IMR-90 (cell line): Measurements from ENCODE around the gene DOCK1. TPM values are rescaled to one million over a fixed set of nuclear protein-coding genes. Genes with fewer than 3 reads are reported as not detected.

Experiments
- ATAC-seq: fragments of 200-7000 bp; cut with Tn5 transposase; 2 replicates; pipeline ENCODE4 v1.9.1; 2020; ENCODE audit warnings: low read depth, mild to moderate bottlenecking, moderate library complexity
- BruUV-seq: library from RNA; stranded (reverse); fragments of 400-500 nt; replicated peaks from 2 replicates; lab custom pipeline; 2021; lab: Mats Ljungman, UMichigan
- CTCF ChIA-PET: fragments of 300-600 bp; formaldehyde crosslinking; extraction: SDS; loops from one replicate; lab custom pipeline; 2021; ENCODE audit warnings: antibody characterized with exemption; lab: Yijun Ruan, JAX
- POLR2A ChIA-PET: fragments of 300-600 bp; sonication (Branson Sonifier 250); formaldehyde crosslinking; loops from one replicate; lab custom pipeline; 2022; ENCODE audit warnings: antibody characterized with exemption; ENCODE audit not compliant: unreplicated experiment; lab: Charles Lee
- DNase-seq: peaks from one replicate; pipeline ENCODE4 v3.0.0; 2013
- H2AFZ ChIP-seq: replicated peaks from 2 replicates; pipeline ENCODE3; 2013; ENCODE audit warnings: low read length, mild to moderate bottlenecking; ENCODE audit not compliant: poor library complexity
- H2AK5ac ChIP-seq: 2 replicates; pipeline ENCODE4 v1.6.1; 2013; ENCODE audit warnings: low read depth, low read length, inconsistent platforms
- H2AK9ac ChIP-seq: replicated peaks from 2 replicates; pipeline ENCODE3; 2013; ENCODE audit warnings: mild to moderate bottlenecking, low read depth, low read length, moderate library complexity; ENCODE audit not compliant: poor library complexity
- H2BK120ac ChIP-seq: 2 replicates; pipeline ENCODE4 v1.6.1; 2013; ENCODE audit warnings: low read depth, low read length, inconsistent platforms
- H2BK15ac ChIP-seq: 3 replicates; pipeline ENCODE4 v1.6.1; 2013; ENCODE audit warnings: low read depth, low read length, inconsistent platforms
- H2BK20ac ChIP-seq: 2 replicates; pipeline ENCODE4 v1.6.1; 2013; ENCODE audit warnings: low read depth, mild to moderate bottlenecking, inconsistent platforms, low read length, moderate library complexity
- H2BK5ac ChIP-seq: 2 replicates; pipeline ENCODE4 v1.6.1; 2013; ENCODE audit warnings: mild to moderate bottlenecking, low read depth, low read length, inconsistent platforms; ENCODE audit not compliant: poor library complexity, severe bottlenecking
- H3K14ac ChIP-seq: replicated peaks from 2 replicates; pipeline ENCODE4 v1.6.1; 2013; ENCODE audit warnings: low read depth, low read length, inconsistent platforms
- H3K18ac ChIP-seq: 2 replicates; pipeline ENCODE4 v1.6.1; 2013; ENCODE audit warnings: low read depth, low read length, control low read depth
- H3K23ac ChIP-seq: 2 replicates; pipeline ENCODE4 v1.6.1; 2013; ENCODE audit warnings: low read depth, low read length, inconsistent platforms
- H3K27ac ChIP-seq: 2 replicates; pipeline ENCODE4 v1.5.1; 2013; ENCODE audit warnings: mild to moderate bottlenecking, control low read depth, low read length; ENCODE audit not compliant: insufficient read depth
- H3K27me3 ChIP-seq: 2 replicates; pipeline ENCODE4 v1.6.1; 2013; ENCODE audit warnings: low read length; ENCODE audit not compliant: control insufficient read depth, insufficient read depth
- H3K36me3 ChIP-seq: 2 replicates; pipeline ENCODE4 v1.6.1; 2013; ENCODE audit warnings: low read length, mixed read lengths; ENCODE audit not compliant: control insufficient read depth, insufficient read depth
- H3K4ac ChIP-seq: 2 replicates; pipeline ENCODE4 v1.6.1; 2013; ENCODE audit warnings: low read depth, low read length, inconsistent platforms
- H3K4me1 ChIP-seq: 2 replicates; pipeline ENCODE4 v1.6.1; 2013; ENCODE audit warnings: low read length, mixed read lengths; ENCODE audit not compliant: control insufficient read depth, insufficient read depth
- H3K4me2 ChIP-seq: 2 replicates; pipeline ENCODE4 v1.6.1; 2013; ENCODE audit warnings: low read depth, mild to moderate bottlenecking, control low read depth, low read length, moderate library complexity
- H3K4me3 ChIP-seq: 2 replicates; pipeline ENCODE4 v1.5.1; 2013; ENCODE audit warnings: low read depth, mild to moderate bottlenecking, control low read depth, low read length, moderate library complexity; ENCODE audit not compliant: insufficient read depth
- H3K56ac ChIP-seq: 2 replicates; pipeline ENCODE4 v1.6.1; 2013; ENCODE audit warnings: low read length, inconsistent platforms; ENCODE audit not compliant: insufficient read depth; ENCODE audit errors: extremely low read depth
- H3K79me1 ChIP-seq, 2 experiments: 2 replicates each; pipeline ENCODE4 v1.6.1; 2013; ENCODE audit warnings: low read length in 2 of 2, inconsistent platforms in 1 of 2, low read depth in 1 of 2
- H3K9ac ChIP-seq: 2 replicates; pipeline ENCODE4 v1.6.1; 2013; ENCODE audit warnings: low read depth, low read length, control low read depth
- H3K9me1 ChIP-seq: 2 replicates; pipeline ENCODE4 v1.6.1; 2013; ENCODE audit warnings: low read length, inconsistent platforms; ENCODE audit not compliant: insufficient read depth
- H3K9me3 ChIP-seq: 2 replicates; pipeline ENCODE4 v1.6.1; 2013; ENCODE audit warnings: low read length; ENCODE audit not compliant: control insufficient read depth, insufficient read depth
- H4K20me1 ChIP-seq: 2 replicates; pipeline ENCODE4 v1.6.1; 2013; ENCODE audit warnings: low read length, inconsistent platforms; ENCODE audit not compliant: insufficient read depth
- H4K5ac ChIP-seq: 2 replicates; pipeline ENCODE4 v1.6.1; 2013; ENCODE audit warnings: mild to moderate bottlenecking, low read depth, low read length, control low read depth
- H4K8ac ChIP-seq, 2 experiments: 2 replicates each; pipeline ENCODE4 v1.6.1; 2013; ENCODE audit warnings: low read depth in 2 of 2, low read length in 2 of 2, control low read depth in 1 of 2, inconsistent platforms in 1 of 2
- H4K91ac ChIP-seq: 2 replicates; pipeline ENCODE4 v1.6.1; 2013; ENCODE audit warnings: low read depth, low read length, inconsistent platforms; ENCODE audit not compliant: insufficient read depth
- BHLHE40 ChIP-seq: fragments of 150-350 bp; IDR thresholded peaks from 2 replicates; pipeline ENCODE4 v1.6.1; 2016; ENCODE audit warnings: mild to moderate bottlenecking, low read depth, low read length
- CEBPB ChIP-seq: IDR thresholded peaks from 2 replicates; pipeline ENCODE4 v1.6.1; 2012; ENCODE audit warnings: low read depth, low read length, improper control_type of control experiment
- CHD1 ChIP-seq: IDR thresholded peaks from 2 replicates; pipeline ENCODE4 v1.6.1; 2012; ENCODE audit warnings: low read depth, low read length, improper control_type of control experiment
- CTCF ChIP-seq: conservative IDR thresholded peaks from 2 replicates; pipeline ENCODE4 v1.5.1; 2012; ENCODE audit warnings: mild to moderate bottlenecking, low read depth, low read length, improper control_type of control experiment
- ELK1 ChIP-seq: fragments of 150-350 bp; IDR thresholded peaks from 2 replicates; pipeline ENCODE4 v1.6.1; 2016; ENCODE audit warnings: low read depth, mild to moderate bottlenecking, low read length, moderate library complexity, borderline replicate concordance
- MAFK ChIP-seq: IDR thresholded peaks from 2 replicates; pipeline ENCODE4 v1.6.1; 2012; ENCODE audit warnings: low read depth, low read length, improper control_type of control experiment
- MXI1 ChIP-seq: IDR thresholded peaks from 2 replicates; pipeline ENCODE4 v1.6.1; 2012; ENCODE audit warnings: low read depth, mild to moderate bottlenecking, low read length, moderate library complexity, borderline replicate concordance
- NFE2L2 ChIP-seq: fragments of 150-350 bp; IDR thresholded peaks from 2 replicates; pipeline ENCODE4 v1.6.1; 2016; ENCODE audit warnings: low read depth, mild to moderate bottlenecking, low read length
- RAD21 ChIP-seq: IDR thresholded peaks from 2 replicates; pipeline ENCODE4 v1.6.1; 2012; ENCODE audit warnings: low read length, improper control_type of control experiment
- RCOR1 ChIP-seq: IDR thresholded peaks from 2 replicates; pipeline ENCODE4 v1.6.1; 2012; ENCODE audit warnings: mild to moderate bottlenecking, low read length, improper control_type of control experiment; ENCODE audit not compliant: insufficient replicate concordance
- RFX5 ChIP-seq: IDR thresholded peaks from 2 replicates; pipeline ENCODE4 v1.8.0; 2012; ENCODE audit warnings: low read depth, mild to moderate bottlenecking, low read length, moderate library complexity
- SMC3 ChIP-seq: fragments of 150-350 bp; IDR thresholded peaks from 2 replicates; pipeline ENCODE4 v1.6.1; 2016; ENCODE audit warnings: low read depth, mild to moderate bottlenecking, antibody characterized with exemption, low read length, moderate library complexity
- USF2 ChIP-seq: fragments of 150-350 bp; IDR thresholded peaks from 2 replicates; pipeline ENCODE4 v1.6.1; 2017; ENCODE audit warnings: mild to moderate bottlenecking, antibody characterized with exemption, low read length, low read depth
- WGBS, 2 experiments: methylation state at CpG; one replicate each; pipeline versions ENCODE4 v1.1.5 to v1.1.7; 2013; ENCODE audit warnings: missing lambda C conversion rate in 2 of 2; ENCODE audit not compliant: insufficient read length in 1 of 2; ENCODE audit errors: extremely low coverage in 2 of 2; 5-methylcytosine and 5-hydroxymethylcytosine counted together
- dilution Hi-C: fragments of 300-500 bp; cut with HindIII; formaldehyde crosslinking; loops from one replicate; pipeline ENCODE4 v1.14.3; 2018; ENCODE audit warnings: low sequenced_read_pairs; ENCODE audit not compliant: unreplicated experiment
- in situ Hi-C: fragments of 300-500 bp; cut with MboI; formaldehyde crosslinking; loops from 3 replicates; pipeline ENCODE4 v1.14.3; 2019; ENCODE audit warnings: low sequenced_read_pairs, inconsistent platforms, mixed read lengths
- intact Hi-C: fragments of 100-400 bp; cut with micrococcal nuclease; formaldehyde crosslinking; loops from 2 replicates; pipeline ENCODE4 v1.10.0; 2022
- polyA plus RNA-seq, 3 experiments: library from polyadenylated mRNA; depleted of rRNA; stranded (reverse); fragments of >200 nt; gene quantifications; 2 replicates each; pipeline ENCODE4 v1.2.3, GENCODE V29; 2012; ENCODE audit warnings: low replicate concordance in 1 of 3
- total RNA-seq: library from RNA; depleted of rRNA; stranded (reverse); fragments of >200 nt; gene quantifications from 2 replicates; pipeline ENCODE4 v1.2.3, GENCODE V29; 2012

The DOCK1 gene
- total and polyA plus RNA-seq, 2 of the 4 experiments (the other 2 are of a cell fraction): 28.2 to 71.0 TPM

GRCh38 chr10:127006453-127006852 is 101.2 kb downstream of the DOCK1 start:
- TF ChIP-seq NFE2L2 (no peak), MXI1 (no peak), RFX5 (no peak), CHD1 (no peak), SMC3 (no peak), ELK1 (no peak), RCOR1 (no peak), CEBPB (no peak), BHLHE40 (no peak), MAFK (no peak), RAD21 (no peak), USF2 (no peak), CTCF (no peak)
- peaks cover 22% of the 10 kb centered on the region; the same call in 1 of the 2 replicates for H3K9me1 ChIP-seq
- H3K4me1 ChIP-seq: peaks cover 5% of the 10 kb centered on the region; the same call in 1 of the 2 replicates
- intact Hi-C loops: no loop called here
- no peak overlapping the region for H2BK15ac ChIP-seq
- no peak overlapping the region for H2AFZ ChIP-seq
- H3K14ac ChIP-seq: no peak overlapping the region
- no peak overlapping the region for H3K27ac ChIP-seq
- no peak overlapping the region for H2AK9ac ChIP-seq
- no peak overlapping the region for H3K9ac ChIP-seq
- no peak overlapping the region for H3K56ac ChIP-seq
- H2BK20ac ChIP-seq: no peak overlapping the region
- H3K4ac ChIP-seq: no peak overlapping the region
- H3K79me1 ChIP-seq: peaks cover 45 to 57% of the 10 kb centered on the region in 2 experiments
- DNase-seq: no peak
- 97% methylated on average over 10 of the region's 11 CpGs; no CpG with 5 or more reads in 1 of the 2 experiments for WGBS, 2 experiments
- no peaks in the 10 kb centered on the region for H3K27me3 ChIP-seq
- H3K4me3 ChIP-seq: no peak overlapping the region
- no peak for ATAC-seq
- H3K9me3 ChIP-seq: no peaks in the 10 kb centered on the region
- no peak overlapping the region for H4K5ac ChIP-seq
- BruUV-seq: no TSS peak
- peaks cover 12% of the 10 kb centered on the region; the same call in 1 of the 2 replicates for H4K20me1 ChIP-seq
- no peak overlapping the region for H4K91ac ChIP-seq
- H3K23ac ChIP-seq: no peak overlapping the region
- no peak overlapping the region for H2AK5ac ChIP-seq
- no peak overlapping the region for H3K4me2 ChIP-seq
- dilution Hi-C loops: no loop called here
- no peak overlapping the region for H3K18ac ChIP-seq
- peaks cover 49% of the 10 kb centered on the region for H3K36me3 ChIP-seq
- in situ Hi-C loops: no loop called here
- POLR2A ChIA-PET: no interaction called here
- CTCF ChIA-PET: no interaction called here
- no peak overlapping the region for H2BK5ac ChIP-seq
- no peak overlapping the region for H2BK120ac ChIP-seq
- H4K8ac ChIP-seq: no peak overlapping the region
